ENCODE data around the gene GRM8. TPM values are rescaled to one million over a fixed set of nuclear protein-coding genes. Genes with fewer than 3 reads are reported as not detected.

The GRM8 gene
- total and polyA plus RNA-seq, 8 donors: 0.11 to 1.2 (median 0.89) TPM

GRCh38 chr7:126791306-126791705 is 461.4 kb downstream of the GRM8 start:
- no peak for TF ChIP-seq CTCF (IDR thresholded peaks at IDR 0.05)
- ATAC-seq (no peak), FAIRE-seq (no peak), DNase-seq (no peak)
- Histone ChIP-seq H3K4me1 (no peaks in the 10 kb centered on the region), H3K27ac (no peak overlapping the region), H3K4me3 (no peak overlapping the region), H3K36me3 (no peaks in the 10 kb centered on the region), H3K9me3 (no peaks in the 10 kb centered on the region), H3K27me3 (no peaks in the 10 kb centered on the region)
- intact Hi-C loops (cut with DNase I): no loop called here

GRCh38 chr7:126790763-126791162 is 462.0 kb downstream of the GRM8 start:
- FAIRE-seq (no peak), ATAC-seq (no peak), DNase-seq (no peak)
- no peak for TF ChIP-seq CTCF (IDR thresholded peaks at IDR 0.05)
- Histone ChIP-seq H3K9me3 (no peaks in the 10 kb centered on the region), H3K27ac (no peak overlapping the region), H3K36me3 (no peaks in the 10 kb centered on the region), H3K4me1 (no peaks in the 10 kb centered on the region), H3K27me3 (no peaks in the 10 kb centered on the region), H3K4me3 (no peak overlapping the region)
- intact Hi-C loops (cut with DNase I): no loop called here
- WGBS, 2 donors: 86 to 96% methylated on average over 4 of the region's 4 CpGs

- Histone ChIP-seq H3K4me1 (no peaks in the 10 kb centered on the region), H3K27ac (no peak overlapping the region), H3K4me3 (no peak overlapping the region), H3K27me3 (no peaks in the 10 kb centered on the region), H3K36me3 (no peaks in the 10 kb centered on the region), H3K9me3 (no peaks in the 10 kb centered on the region)
- DNase-seq: no peak
- no peak for TF ChIP-seq CTCF (IDR thresholded peaks at IDR 0.05)
- FAIRE-seq: no peak
- intact Hi-C loops (cut with DNase I): no loop called here
- ATAC-seq: no peak
Observed at GRCh38 chr7:126783613-126784012, 469.1 kb downstream of the GRM8 start.

- 90 to 93% methylated on average over 2 of the region's 2 CpGs for WGBS, 2 donors
- FAIRE-seq: no peak
Observed at GRCh38 chr7:126780993-126781392, 471.7 kb downstream of the GRM8 start.

GRCh38 chr7:126778101-126778500 is 474.6 kb downstream of the GRM8 start:
- intact Hi-C loops (cut with DNase I): no loop called here
- no peak for ATAC-seq
- Histone ChIP-seq H3K9me3 (no peaks in the 10 kb centered on the region), H3K4me3 (no peak overlapping the region), H3K27ac (no peak overlapping the region), H3K27me3 (no peaks in the 10 kb centered on the region), H3K4me1 (no peaks in the 10 kb centered on the region), H3K36me3 (no peaks in the 10 kb centered on the region)
- DNase-seq: no peak
- no peak for TF ChIP-seq CTCF (IDR thresholded peaks at IDR 0.05)
- 88 to 92% methylated on average over 1 of the region's 1 CpG for WGBS, 2 donors
- no peak for FAIRE-seq

More at GRCh38 chr7:126780993-126781392, 471.7 kb downstream of the GRM8 start:
- Histone ChIP-seq H3K27me3 (no peaks in the 10 kb centered on the region), H3K36me3 (no peaks in the 10 kb centered on the region), H3K4me1 (no peaks in the 10 kb centered on the region), H3K27ac (no peak overlapping the region), H3K4me3 (no peak overlapping the region), H3K9me3 (no peaks in the 10 kb centered on the region)
- TF ChIP-seq CTCF (IDR thresholded peaks at IDR 0.05): no peak
- ATAC-seq (no peak), DNase-seq (no peak)
- intact Hi-C loops (cut with DNase I): no loop called here
